ENCODE data around the gene ADORA2B. TPM values are rescaled to one million over a fixed set of nuclear protein-coding genes. Genes with fewer than 3 reads are reported as not detected.

ADORA2B gene
- polyA plus RNA-seq, 1 of the 3 experiments (the other 2 are of a cell fraction) = 12.6 TPM

DNA sequence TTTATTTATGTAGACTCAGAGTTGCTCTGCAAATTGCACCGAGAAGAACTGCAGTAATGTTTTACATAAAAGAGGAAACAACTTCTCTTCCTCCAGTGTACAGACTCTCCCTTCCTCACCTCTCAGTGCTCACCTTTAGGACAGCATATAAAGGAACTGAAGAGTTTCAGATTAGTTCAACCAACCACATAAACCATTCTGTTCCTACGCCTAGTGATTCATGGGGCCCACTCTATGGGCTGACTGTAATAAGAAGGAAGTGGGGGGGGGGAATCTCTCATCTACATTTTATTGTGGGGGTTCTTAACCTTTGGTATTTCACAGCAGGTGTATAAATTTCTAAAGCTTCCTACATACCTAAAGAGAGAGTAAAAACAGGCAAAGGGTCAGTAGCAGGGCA, 36.3 kb downstream of the ADORA2B start:
- H3F3A ChIP-seq (replicated peaks; ENCODE audit: insufficient read depth) = peaks cover 3% of the 10 kb centered on the region
- DNase-seq = no peak
- H3K4me3 ChIP-seq (ENCODE audit: low read depth in 2 of 2, low read length in 1 of 2) = no peak overlapping the region
- no peaks in the 10 kb centered on the region for H3K9me3 ChIP-seq
- no peak for TF ChIP-seq CHD2 (IDR thresholded peaks at IDR 0.05; ENCODE audit: low read length, partially characterized antibody)
- no peak for TF ChIP-seq GABPA (IDR thresholded peaks at IDR 0.05; ENCODE audit: low read depth)
- no peak for TF ChIP-seq EP300 (IDR thresholded peaks at IDR 0.05; ENCODE audit: borderline replicate concordance in 1 of 2, low read depth in 1 of 2, low read length in 1 of 2)
- peaks cover 39% of the 10 kb centered on the region in 2 experiments for H3K36me3 ChIP-seq (replicated peaks in 1 of 2; ENCODE audit: control insufficient read depth in 1 of 2, insufficient read depth in 2 of 2, low read length in 1 of 2)
- no peaks in the 10 kb centered on the region for H3K9me2 ChIP-seq
- ChIA-PET POLR2A (no interaction called here), CTCF (no interaction called here)
- H3K9ac ChIP-seq = no peak overlapping the region
- 47% methylated on average over 2 of the region's 2 CpGs for WGBS (ENCODE audit: low lambda C conversion rate)
- no peak overlapping the region for H3K4me2 ChIP-seq
- no peaks in the 10 kb centered on the region for H4K20me1 ChIP-seq (ENCODE audit: insufficient read depth)
- no peak overlapping the region for H2AFZ ChIP-seq (ENCODE audit: low read depth)
- no peaks in the 10 kb centered on the region for H3K79me2 ChIP-seq (ENCODE audit: insufficient read depth)
- H3K4me1 ChIP-seq (ENCODE audit: control insufficient read depth in 1 of 2, insufficient read depth in 2 of 2, low read depth in 1 of 2, low read length in 1 of 2) = peaks cover 0 to 6% of the 10 kb centered on the region in 2 experiments; a peak in 1 of 4 replicates
- no peaks in the 10 kb centered on the region for H3K27me3 ChIP-seq (ENCODE audit: insufficient read depth)
- H3K27ac ChIP-seq (ENCODE audit: low read depth in 2 of 2, low read length in 1 of 2) = no peak overlapping the region

DNA sequence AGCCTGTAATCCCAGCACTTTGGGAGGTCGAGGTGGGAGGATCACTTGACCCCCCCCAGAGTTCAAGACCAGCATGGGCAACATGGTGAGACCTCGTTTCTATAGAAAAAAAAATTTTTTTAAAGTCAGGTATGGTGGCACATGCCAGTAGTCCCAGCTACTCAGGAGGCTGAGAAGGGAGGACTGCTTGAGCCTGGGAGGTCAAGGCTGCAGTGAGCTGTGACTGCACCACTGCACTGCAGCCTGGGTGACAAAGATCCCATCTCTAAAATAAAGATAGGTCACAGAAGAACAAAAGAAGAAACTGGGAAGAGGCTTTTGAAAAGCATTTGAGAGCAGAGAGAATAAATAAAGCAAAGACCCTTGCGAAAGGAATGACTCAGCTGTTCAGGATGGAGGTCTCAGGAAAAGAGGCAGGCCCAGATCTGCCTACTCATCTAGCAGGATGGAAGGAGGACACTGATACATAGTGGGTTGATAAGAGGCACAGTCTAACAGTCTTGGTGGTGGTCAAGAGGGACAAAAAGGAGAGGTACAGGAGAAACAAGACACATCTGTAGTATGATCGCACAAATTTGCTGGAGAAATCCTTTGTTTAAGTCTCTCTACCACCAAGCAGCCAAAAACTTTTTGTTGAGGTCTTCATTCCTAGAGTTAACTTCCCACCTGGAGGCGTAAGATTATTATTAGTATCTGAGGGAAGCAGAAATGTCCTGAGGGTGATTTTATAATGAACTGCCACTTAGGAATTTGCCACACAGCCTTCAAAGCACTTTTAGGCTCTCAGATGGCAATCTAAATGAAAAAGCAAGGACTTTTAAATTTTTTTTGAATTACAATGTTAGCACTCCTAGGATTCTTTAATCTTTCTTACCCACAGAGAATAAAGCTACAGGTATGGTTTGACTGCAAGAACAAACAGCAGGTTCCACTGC, 37.0 kb downstream of the ADORA2B start:
- no peak overlapping the region for H3K27ac ChIP-seq (ENCODE audit: low read depth in 2 of 2, low read length in 1 of 2)
- 85% methylated on average over 5 of the region's 5 CpGs for WGBS (ENCODE audit: low lambda C conversion rate)
- no peaks in the 10 kb centered on the region for H3F3A ChIP-seq (replicated peaks; ENCODE audit: insufficient read depth)
- no peak overlapping the region for H3K4me3 ChIP-seq (ENCODE audit: low read depth in 2 of 2, low read length in 1 of 2)
- no peak overlapping the region for H3K4me2 ChIP-seq
- no peaks in the 10 kb centered on the region for H3K27me3 ChIP-seq (ENCODE audit: insufficient read depth)
- H3K79me2 ChIP-seq (ENCODE audit: insufficient read depth) = no peaks in the 10 kb centered on the region
- ChIA-PET POLR2A (interaction anchor here (0.7 kb wide), 1 partner anchor 18 kb away, joined by 3 read pairs; the partner anchor contains the start of genes TTC19 and ZSWIM7), CTCF (no interaction called here)
- H2AFZ ChIP-seq (ENCODE audit: low read depth) = no peak overlapping the region
- no peaks in the 10 kb centered on the region for H3K9me2 ChIP-seq
- H3K4me1 ChIP-seq (ENCODE audit: control insufficient read depth in 1 of 2, insufficient read depth in 2 of 2, low read depth in 1 of 2, low read length in 1 of 2) = peaks cover 0 to 6% of the 10 kb centered on the region in 2 experiments; a peak in 1 of 4 replicates
- no peak overlapping the region for H3K9ac ChIP-seq
- TF ChIP-seq ELF1 (IDR thresholded peaks at IDR 0.05) (no peak), GABPA (IDR thresholded peaks at IDR 0.05; ENCODE audit: low read depth) (no peak), YY1 (IDR thresholded peaks at IDR 0.05; ENCODE audit: low read depth) (no peak), CHD2 (IDR thresholded peaks at IDR 0.05; ENCODE audit: low read length, partially characterized antibody) (no peak), FOXM1 (IDR thresholded peaks at IDR 0.05; ENCODE audit: low read depth) (no peak), SMC3 (IDR thresholded peaks at IDR 0.05; ENCODE audit: low read depth, low read length) (no peak), FOXJ3 (CRISPR knock-in tag; IDR thresholded peaks at IDR 0.05) (no peak), POLR2AphosphoS5 (IDR thresholded peaks at IDR 0.05; ENCODE audit: low read depth, low read length) (no peak), RXRA (IDR thresholded peaks at IDR 0.05; ENCODE audit: borderline replicate concordance, low read depth) (no peak), TEAD4 (IDR thresholded peaks at IDR 0.05; ENCODE audit: borderline replicate concordance, insufficient read depth) (no peak), TAF1 (IDR thresholded peaks at IDR 0.05; ENCODE audit: borderline replicate concordance, low read depth, low read length) (no peak), NFIC (IDR thresholded peaks at IDR 0.05; ENCODE audit: borderline replicate concordance) (no peak), SIN3A (IDR thresholded peaks at IDR 0.05; ENCODE audit: borderline replicate concordance, low read depth, low read length) (no peak), GATA2 (CRISPR knock-in tag; IDR thresholded peaks at IDR 0.05) (no peak)
- TF ChIP-seq, protein P1, sequence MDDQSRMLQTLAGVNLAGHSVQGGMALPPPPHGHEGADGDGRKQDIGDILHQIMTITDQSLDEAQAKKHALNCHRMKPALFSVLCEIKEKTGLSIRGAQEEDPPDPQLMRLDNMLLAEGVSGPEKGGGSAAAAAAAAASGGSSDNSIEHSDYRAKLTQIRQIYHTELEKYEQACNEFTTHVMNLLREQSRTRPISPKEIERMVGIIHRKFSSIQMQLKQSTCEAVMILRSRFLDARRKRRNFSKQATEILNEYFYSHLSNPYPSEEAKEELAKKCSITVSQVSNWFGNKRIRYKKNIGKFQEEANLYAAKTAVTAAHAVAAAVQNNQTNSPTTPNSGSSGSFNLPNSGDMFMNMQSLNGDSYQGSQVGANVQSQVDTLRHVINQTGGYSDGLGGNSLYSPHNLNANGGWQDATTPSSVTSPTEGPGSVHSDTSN (IDR thresholded peaks at IDR 0.05) = no peak
- TF ChIP-seq, protein P2, sequence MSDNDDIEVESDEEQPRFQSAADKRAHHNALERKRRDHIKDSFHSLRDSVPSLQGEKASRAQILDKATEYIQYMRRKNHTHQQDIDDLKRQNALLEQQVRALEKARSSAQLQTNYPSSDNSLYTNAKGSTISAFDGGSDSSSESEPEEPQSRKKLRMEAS (IDR thresholded peaks at IDR 0.05; ENCODE audit: low read depth) = no peak
- TF ChIP-seq, protein P3, sequence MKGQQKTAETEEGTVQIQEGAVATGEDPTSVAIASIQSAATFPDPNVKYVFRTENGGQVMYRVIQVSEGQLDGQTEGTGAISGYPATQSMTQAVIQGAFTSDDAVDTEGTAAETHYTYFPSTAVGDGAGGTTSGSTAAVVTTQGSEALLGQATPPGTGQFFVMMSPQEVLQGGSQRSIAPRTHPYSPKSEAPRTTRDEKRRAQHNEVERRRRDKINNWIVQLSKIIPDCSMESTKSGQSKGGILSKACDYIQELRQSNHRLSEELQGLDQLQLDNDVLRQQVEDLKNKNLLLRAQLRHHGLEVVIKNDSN (IDR thresholded peaks at IDR 0.05; ENCODE audit: borderline replicate concordance, low read depth) = no peak
- TF ChIP-seq, protein P4, sequence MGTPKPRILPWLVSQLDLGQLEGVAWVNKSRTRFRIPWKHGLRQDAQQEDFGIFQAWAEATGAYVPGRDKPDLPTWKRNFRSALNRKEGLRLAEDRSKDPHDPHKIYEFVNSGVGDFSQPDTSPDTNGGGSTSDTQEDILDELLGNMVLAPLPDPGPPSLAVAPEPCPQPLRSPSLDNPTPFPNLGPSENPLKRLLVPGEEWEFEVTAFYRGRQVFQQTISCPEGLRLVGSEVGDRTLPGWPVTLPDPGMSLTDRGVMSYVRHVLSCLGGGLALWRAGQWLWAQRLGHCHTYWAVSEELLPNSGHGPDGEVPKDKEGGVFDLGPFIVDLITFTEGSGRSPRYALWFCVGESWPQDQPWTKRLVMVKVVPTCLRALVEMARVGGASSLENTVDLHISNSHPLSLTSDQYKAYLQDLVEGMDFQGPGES (IDR thresholded peaks at IDR 0.05; ENCODE audit: low read depth, low read length) = no peak
- TF ChIP-seq, protein P5, sequence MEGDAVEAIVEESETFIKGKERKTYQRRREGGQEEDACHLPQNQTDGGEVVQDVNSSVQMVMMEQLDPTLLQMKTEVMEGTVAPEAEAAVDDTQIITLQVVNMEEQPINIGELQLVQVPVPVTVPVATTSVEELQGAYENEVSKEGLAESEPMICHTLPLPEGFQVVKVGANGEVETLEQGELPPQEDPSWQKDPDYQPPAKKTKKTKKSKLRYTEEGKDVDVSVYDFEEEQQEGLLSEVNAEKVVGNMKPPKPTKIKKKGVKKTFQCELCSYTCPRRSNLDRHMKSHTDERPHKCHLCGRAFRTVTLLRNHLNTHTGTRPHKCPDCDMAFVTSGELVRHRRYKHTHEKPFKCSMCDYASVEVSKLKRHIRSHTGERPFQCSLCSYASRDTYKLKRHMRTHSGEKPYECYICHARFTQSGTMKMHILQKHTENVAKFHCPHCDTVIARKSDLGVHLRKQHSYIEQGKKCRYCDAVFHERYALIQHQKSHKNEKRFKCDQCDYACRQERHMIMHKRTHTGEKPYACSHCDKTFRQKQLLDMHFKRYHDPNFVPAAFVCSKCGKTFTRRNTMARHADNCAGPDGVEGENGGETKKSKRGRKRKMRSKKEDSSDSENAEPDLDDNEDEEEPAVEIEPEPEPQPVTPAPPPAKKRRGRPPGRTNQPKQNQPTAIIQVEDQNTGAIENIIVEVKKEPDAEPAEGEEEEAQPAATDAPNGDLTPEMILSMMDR (IDR thresholded peaks at IDR 0.05) = no peak
- peaks cover 35 to 40% of the 10 kb centered on the region in 2 experiments for H3K36me3 ChIP-seq (replicated peaks in 1 of 2; ENCODE audit: control insufficient read depth in 1 of 2, insufficient read depth in 2 of 2, low read length in 1 of 2)
- H4K20me1 ChIP-seq (ENCODE audit: insufficient read depth) = no peaks in the 10 kb centered on the region
- DNase-seq = no peak
- no peaks in the 10 kb centered on the region for H3K9me3 ChIP-seq
